ENCODE results near the gene FCN2. TPM values are rescaled to one million over a fixed set of nuclear protein-coding genes. Genes with fewer than 3 reads are reported as not detected.

Gene FCN2
- total and polyA plus RNA-seq, 2 experiments from 2014 or later: not detected

GRCh38 chr9:134853893-134854292, 26.7 kb upstream of the FCN2 start:
- Histone ChIP-seq H4K20me1 (ENCODE audit: insufficient read depth, poor library complexity, severe bottlenecking) (no peaks in the 10 kb centered on the region), H2AFZ (no peak overlapping the region), H3K27me3 (no peaks in the 10 kb centered on the region), H3K9me2 (replicated peaks; ENCODE audit: insufficient read depth) (no peaks in the 10 kb centered on the region), H3K4me1 (ENCODE audit: insufficient read depth) (no peaks in the 10 kb centered on the region), H3K36me3 (replicated peaks; ENCODE audit: insufficient read depth, low read depth) (no peaks in the 10 kb centered on the region), H3K79me2 (no peaks in the 10 kb centered on the region), H3K27ac (no peak overlapping the region), H3K4me2 (no peak overlapping the region), H3K4me3 (no peak overlapping the region), H3K9me3 (ENCODE audit: low read depth) (no peaks in the 10 kb centered on the region)
- WGBS (ENCODE audit: low lambda C conversion rate, missing lambda C conversion rate): 90% methylated on average over 6 of the region's 6 CpGs
- no peak for DNase-seq (ENCODE audit: low spot score)
- no peak for TF ChIP-seq EZH2 (IDR thresholded peaks at IDR 0.05; ENCODE audit: borderline replicate concordance)
- no peak for TF ChIP-seq EZH2phosphoT487 (IDR thresholded peaks at IDR 0.05; ENCODE audit: low read depth, severe bottlenecking, unreplicated experiment)
- TF ChIP-seq, protein P1, sequence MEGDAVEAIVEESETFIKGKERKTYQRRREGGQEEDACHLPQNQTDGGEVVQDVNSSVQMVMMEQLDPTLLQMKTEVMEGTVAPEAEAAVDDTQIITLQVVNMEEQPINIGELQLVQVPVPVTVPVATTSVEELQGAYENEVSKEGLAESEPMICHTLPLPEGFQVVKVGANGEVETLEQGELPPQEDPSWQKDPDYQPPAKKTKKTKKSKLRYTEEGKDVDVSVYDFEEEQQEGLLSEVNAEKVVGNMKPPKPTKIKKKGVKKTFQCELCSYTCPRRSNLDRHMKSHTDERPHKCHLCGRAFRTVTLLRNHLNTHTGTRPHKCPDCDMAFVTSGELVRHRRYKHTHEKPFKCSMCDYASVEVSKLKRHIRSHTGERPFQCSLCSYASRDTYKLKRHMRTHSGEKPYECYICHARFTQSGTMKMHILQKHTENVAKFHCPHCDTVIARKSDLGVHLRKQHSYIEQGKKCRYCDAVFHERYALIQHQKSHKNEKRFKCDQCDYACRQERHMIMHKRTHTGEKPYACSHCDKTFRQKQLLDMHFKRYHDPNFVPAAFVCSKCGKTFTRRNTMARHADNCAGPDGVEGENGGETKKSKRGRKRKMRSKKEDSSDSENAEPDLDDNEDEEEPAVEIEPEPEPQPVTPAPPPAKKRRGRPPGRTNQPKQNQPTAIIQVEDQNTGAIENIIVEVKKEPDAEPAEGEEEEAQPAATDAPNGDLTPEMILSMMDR (IDR thresholded peaks at IDR 0.05; ENCODE audit: poor library complexity): no peak

DNA sequence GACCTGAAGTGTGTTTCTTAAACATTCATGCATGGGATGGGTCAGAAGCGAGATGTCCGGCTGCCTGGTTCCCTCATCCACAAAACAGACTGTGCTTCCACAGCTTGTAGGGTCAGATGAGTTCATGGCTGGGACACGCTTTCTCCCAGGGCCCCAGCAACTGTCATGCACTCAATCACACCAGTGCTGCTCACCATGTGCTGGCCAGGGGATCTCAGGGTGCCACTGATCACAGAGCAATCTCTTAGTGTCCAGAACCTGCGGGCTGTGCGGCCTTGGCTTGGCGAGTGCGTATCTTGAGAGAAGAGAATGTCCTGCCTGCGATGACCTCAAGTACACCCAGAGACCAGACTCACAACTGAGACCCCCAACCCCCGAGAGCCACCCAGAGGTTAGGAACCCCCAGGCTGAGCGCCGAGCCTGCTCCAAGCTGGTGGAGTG, 26.0 kb upstream of the FCN2 start:
- WGBS (ENCODE audit: low lambda C conversion rate, missing lambda C conversion rate): 95% methylated on average over 11 of the region's 11 CpGs
- no peak overlapping the region for H2AFZ ChIP-seq
- H3K4me1 ChIP-seq (ENCODE audit: insufficient read depth): no peaks in the 10 kb centered on the region
- TF ChIP-seq EZH2 (IDR thresholded peaks at IDR 0.05; ENCODE audit: borderline replicate concordance) (no peak), EZH2phosphoT487 (IDR thresholded peaks at IDR 0.05; ENCODE audit: low read depth, severe bottlenecking, unreplicated experiment) (no peak)
- TF ChIP-seq, protein P1 (IDR thresholded peaks at IDR 0.05; ENCODE audit: poor library complexity): no peak
- H4K20me1 ChIP-seq (ENCODE audit: insufficient read depth, poor library complexity, severe bottlenecking): no peaks in the 10 kb centered on the region
- no peaks in the 10 kb centered on the region for H3K79me2 ChIP-seq
- no peaks in the 10 kb centered on the region for H3K9me3 ChIP-seq (ENCODE audit: low read depth)
- DNase-seq (ENCODE audit: low spot score): no peak
- no peak overlapping the region for H3K4me2 ChIP-seq
- H3K9me2 ChIP-seq (replicated peaks; ENCODE audit: insufficient read depth): no peaks in the 10 kb centered on the region
- no peaks in the 10 kb centered on the region for H3K27me3 ChIP-seq
- no peaks in the 10 kb centered on the region for H3K36me3 ChIP-seq (replicated peaks; ENCODE audit: insufficient read depth, low read depth)
- H3K27ac ChIP-seq: no peak overlapping the region
- no peak overlapping the region for H3K4me3 ChIP-seq

- Histone ChIP-seq H3K27me3 (no peaks in the 10 kb centered on the region), H3K4me2 (no peak overlapping the region), H3K36me3 (replicated peaks; ENCODE audit: insufficient read depth, low read depth) (no peaks in the 10 kb centered on the region), H4K20me1 (ENCODE audit: insufficient read depth, poor library complexity, severe bottlenecking) (no peaks in the 10 kb centered on the region), H3K79me2 (no peaks in the 10 kb centered on the region), H3K9me3 (ENCODE audit: low read depth) (no peaks in the 10 kb centered on the region), H3K4me1 (ENCODE audit: insufficient read depth) (no peaks in the 10 kb centered on the region), H3K9me2 (replicated peaks; ENCODE audit: insufficient read depth) (no peaks in the 10 kb centered on the region), H3K4me3 (no peak overlapping the region), H3K27ac (no peak overlapping the region), H2AFZ (no peak overlapping the region)
- no peak for DNase-seq (ENCODE audit: low spot score)
- TF ChIP-seq EZH2phosphoT487 (IDR thresholded peaks at IDR 0.05; ENCODE audit: low read depth, severe bottlenecking, unreplicated experiment): no peak
- TF ChIP-seq EZH2 (IDR thresholded peaks at IDR 0.05; ENCODE audit: borderline replicate concordance): no peak
- TF ChIP-seq, protein P1 (IDR thresholded peaks at IDR 0.05; ENCODE audit: poor library complexity): no peak
- 93% methylated on average over 18 of the region's 18 CpGs for WGBS (ENCODE audit: low lambda C conversion rate, missing lambda C conversion rate)
Observed at GRCh38 chr9:134855231-134855899, 25.2 kb upstream of the FCN2 start.

Data from hepatocyte (in vitro differentiated cells).